H9 (cell line): Measurements from ENCODE around the gene SEMA4C. TPM values are rescaled to one million over a fixed set of nuclear protein-coding genes. Genes with fewer than 3 reads are reported as not detected.
"Not testable (repeated sequence)": the region's sequence is repeated elsewhere in the genome, so short reads cannot be mapped to it uniquely, and the experiment has no call there.

Experiments
- DNase-seq: peaks from one replicate; pipeline ENCODE4 v3.0.0-alpha.2; 2017
- H2AFZ ChIP-seq: one replicate; pipeline ENCODE4 v1.6.1; 2013; ENCODE audit warnings: mild to moderate bottlenecking, low read length, control low read depth, moderate library complexity
- H2AK5ac ChIP-seq: 2 replicates; pipeline ENCODE4 v1.6.1; 2013; ENCODE audit warnings: low read length, control low read depth, mixed read lengths; ENCODE audit not compliant: insufficient read length
- H2BK120ac ChIP-seq: one replicate; pipeline ENCODE4 v1.6.1; 2013; ENCODE audit warnings: low read depth, mild to moderate bottlenecking, low read length, control low read depth, inconsistent platforms; ENCODE audit not compliant: poor library complexity, severe bottlenecking
- H2BK12ac ChIP-seq: 2 replicates; pipeline ENCODE4 v1.6.1; 2013; ENCODE audit warnings: low read length, control low read depth, mixed read lengths, low read depth; ENCODE audit not compliant: insufficient read length
- H2BK15ac ChIP-seq: 2 replicates; pipeline ENCODE4 v1.6.1; 2013; ENCODE audit warnings: low read depth, low read length, control low read depth
- H2BK20ac ChIP-seq: one replicate; pipeline ENCODE4 v1.6.1; 2013; ENCODE audit warnings: low read depth, mild to moderate bottlenecking, low read length, control low read depth, inconsistent platforms; ENCODE audit not compliant: poor library complexity, severe bottlenecking
- H2BK5ac ChIP-seq: 2 replicates; pipeline ENCODE4 v1.6.1; 2013; ENCODE audit warnings: low read length, control low read depth, mixed read lengths; ENCODE audit not compliant: insufficient read length
- H3K14ac ChIP-seq: 2 replicates; pipeline ENCODE4 v1.6.1; 2013; ENCODE audit warnings: low read length, control low read depth; ENCODE audit not compliant: insufficient read depth
- H3K18ac ChIP-seq: 2 replicates; pipeline ENCODE4 v1.6.1; 2013; ENCODE audit warnings: low read depth, mild to moderate bottlenecking, mixed read lengths, low read length, control low read depth; ENCODE audit not compliant: insufficient read length
- H3K23ac ChIP-seq: 2 replicates; pipeline ENCODE4 v1.6.1; 2013; ENCODE audit warnings: low read length, control low read depth, mixed read lengths, low read depth; ENCODE audit not compliant: insufficient read length
- H3K23me2 ChIP-seq: 2 replicates; pipeline ENCODE4 v1.6.1; 2013; ENCODE audit warnings: low read depth, mild to moderate bottlenecking, mixed read lengths, low read length, control low read depth; ENCODE audit not compliant: insufficient read length, poor library complexity, severe bottlenecking
- H3K27ac ChIP-seq: 2 replicates; pipeline ENCODE4 v1.5.1; 2013; ENCODE audit warnings: low read length, control low read depth, mixed read lengths, low read depth; ENCODE audit not compliant: insufficient read length
- H3K27me3 ChIP-seq: 2 replicates; pipeline ENCODE4 v1.6.1; 2013; ENCODE audit warnings: low read length, control low read depth, inconsistent platforms; ENCODE audit not compliant: insufficient read depth
- H3K4ac ChIP-seq: 2 replicates; pipeline ENCODE4 v1.6.1; 2013; ENCODE audit warnings: low read depth, mild to moderate bottlenecking, control low read depth, inconsistent platforms, low read length, moderate library complexity
- H3K4me1 ChIP-seq: 2 replicates; pipeline ENCODE4 v1.6.1; 2013; ENCODE audit warnings: low read length, control low read depth, inconsistent platforms; ENCODE audit not compliant: insufficient read depth
- H3K4me2 ChIP-seq: 2 replicates; pipeline ENCODE4 v1.6.1; 2013; ENCODE audit warnings: low read length, control low read depth, mixed read lengths; ENCODE audit not compliant: insufficient read length, insufficient read depth
- H3K56ac ChIP-seq: 2 replicates; pipeline ENCODE4 v1.6.1; 2013; ENCODE audit warnings: low read depth, mild to moderate bottlenecking, mixed read lengths, low read length, control low read depth; ENCODE audit not compliant: insufficient read length
- H3K79me1 ChIP-seq: 2 replicates; pipeline ENCODE4 v1.6.1; 2013; ENCODE audit warnings: low read depth, mild to moderate bottlenecking, moderate library complexity, low read length, control low read depth, inconsistent platforms; ENCODE audit not compliant: insufficient read depth, poor library complexity, severe bottlenecking
- H3K79me2 ChIP-seq: 2 replicates; pipeline ENCODE4 v1.6.1; 2013; ENCODE audit warnings: low read length, control low read depth, inconsistent platforms; ENCODE audit not compliant: insufficient read depth
- H3K9ac ChIP-seq: 2 replicates; pipeline ENCODE4 v1.6.1; 2013; ENCODE audit warnings: low read length, control low read depth, mixed read lengths; ENCODE audit not compliant: insufficient read length; ENCODE audit errors: extremely low read depth
- H3K9me3 ChIP-seq: one replicate; pipeline ENCODE4 v1.6.1; 2013; ENCODE audit warnings: low read depth, low read length, inconsistent platforms; ENCODE audit not compliant: control insufficient read depth
- H3T11ph ChIP-seq: one replicate; pipeline ENCODE4 v1.6.1; 2013; ENCODE audit warnings: mild to moderate bottlenecking, low read length, control low read depth, inconsistent platforms
- H4K20me1 ChIP-seq: one replicate; pipeline ENCODE4 v1.6.1; 2013; ENCODE audit not compliant: control insufficient read depth, insufficient read length, insufficient read depth
- H4K5ac ChIP-seq: 2 replicates; pipeline ENCODE4 v1.6.1; 2013; ENCODE audit warnings: low read depth, mild to moderate bottlenecking, mixed read lengths, low read length, control low read depth; ENCODE audit not compliant: insufficient read length
- H4K8ac ChIP-seq: replicated peaks from 2 replicates; pipeline ENCODE4 v1.6.1; 2013; ENCODE audit warnings: low read length, control low read depth, mixed read lengths, low read depth; ENCODE audit not compliant: insufficient read length
- H4K91ac ChIP-seq: 2 replicates; pipeline ENCODE4 v1.6.1; 2013; ENCODE audit warnings: low read depth, mild to moderate bottlenecking, moderate library complexity, mixed read lengths, low read length, control low read depth; ENCODE audit not compliant: insufficient read length
- H3K27ac Mint-ChIP-seq, 3 experiments: 2 replicates in 2 of 3; 3 replicates in 1 of 3; pipeline ENCODE4 v1.8.0; 2020 to 2021; ENCODE audit warnings: mixed read lengths in 3 of 3, mild to moderate bottlenecking in 1 of 3, moderate library complexity in 1 of 3
- H3K27me3 Mint-ChIP-seq: 2 replicates; pipeline ENCODE4 v1.8.0; 2021; ENCODE audit warnings: low read depth, mild to moderate bottlenecking, moderate library complexity, mixed read lengths
- H3K36me3 Mint-ChIP-seq, 3 experiments: 2 replicates in 2 of 3; 3 replicates in 1 of 3; pipeline ENCODE4 v1.8.0; 2020 to 2021; ENCODE audit warnings: low read depth in 3 of 3, mixed read lengths in 3 of 3; ENCODE audit not compliant: insufficient read depth in 1 of 3
- H3K4me1 Mint-ChIP-seq, 2 experiments: 2 replicates each; pipeline ENCODE4 v1.8.0; 2020; ENCODE audit warnings: mixed read lengths in 2 of 2
- H3K4me3 Mint-ChIP-seq, 2 experiments: 2 replicates in 1 of 2; 3 replicates in 1 of 2; pipeline ENCODE4 v1.8.0; 2020 to 2021; ENCODE audit warnings: mild to moderate bottlenecking in 2 of 2, mixed read lengths in 2 of 2, moderate library complexity in 1 of 2
- H3K9me3 Mint-ChIP-seq, 2 experiments: 2 replicates in 1 of 2; 3 replicates in 1 of 2; pipeline ENCODE4 v1.8.0; 2020; ENCODE audit warnings: mild to moderate bottlenecking in 2 of 2, mixed read lengths in 2 of 2, moderate library complexity in 1 of 2
- WGBS: extraction: QIAGEN DNeasy Blood & Tissue Kit; methylation state at CpG from one replicate; pipeline ENCODE4 v1.1.7; 2013; ENCODE audit warnings: missing lambda C conversion rate, low lambda C conversion rate, mixed read lengths; ENCODE audit not compliant: insufficient read length; ENCODE audit errors: extremely low coverage; 5-methylcytosine and 5-hydroxymethylcytosine counted together
- total RNA-seq: library from RNA; stranded (reverse); gene quantifications from 2 replicates; pipeline ENCODE4 v1.2.1, GENCODE V29; 2021
- TF ChIP-seq, protein P1 (sequence below): fragments of 200-600 bp; sonication (generic); conservative IDR thresholded peaks from 3 replicates; pipeline ENCODE4 v1.8.0; 2021; ENCODE audit warnings: antibody characterized with exemption, mild to moderate bottlenecking

The SEMA4C gene
- total RNA-seq, 1 experiment from 2014 or later = 81.6 TPM

DNA sequence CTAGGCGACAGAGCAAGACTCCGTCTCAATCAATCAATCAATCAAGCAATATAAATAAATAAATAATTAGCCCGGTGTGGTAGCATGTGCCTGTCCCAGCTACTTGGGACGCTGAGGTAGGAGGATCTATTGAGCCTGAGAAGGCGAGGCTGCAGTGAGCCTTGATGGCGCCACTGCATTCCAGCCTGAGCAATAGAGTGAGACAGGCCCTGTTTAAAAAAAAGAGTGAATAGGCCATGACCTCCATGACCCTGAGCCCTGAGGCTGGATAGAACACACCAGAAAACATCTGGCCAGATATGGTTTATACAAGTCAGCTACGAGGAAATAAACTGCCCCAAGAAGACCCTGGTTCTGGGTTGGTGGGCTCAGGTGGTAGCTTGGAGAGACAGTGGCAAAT lies 20.4 kb upstream of the SEMA4C start:
- H4K20me1 ChIP-seq = no peaks in the 10 kb centered on the region
- Mint-ChIP-seq H3K4me3 (no peak overlapping the region), H3K36me3 (no peaks in the 10 kb centered on the region), H3K27ac (no peak overlapping the region), H3K27me3 (peaks cover 5% of the 10 kb centered on the region; the same call in 1 of the 2 replicates), H3K4me1 (peaks cover 39 to 42% of the 10 kb centered on the region in 2 experiments), H3K9me3 (no peaks in the 10 kb centered on the region; a peak in 1 of 5 replicates)
- no peak overlapping the region for H2AFZ ChIP-seq
- H2BK5ac ChIP-seq = no peak overlapping the region
- no peak overlapping the region for H3K18ac ChIP-seq
- no peak overlapping the region for H2BK120ac ChIP-seq
- no peak overlapping the region for H2BK15ac ChIP-seq
- no peak overlapping the region for H3K56ac ChIP-seq
- no peak for DNase-seq
- H2AK5ac ChIP-seq = no peak overlapping the region
- no peak overlapping the region for H3K9ac ChIP-seq
- H3K79me1 ChIP-seq = no peaks in the 10 kb centered on the region
- H3T11ph ChIP-seq = no peak overlapping the region
- peaks cover 7% of the 10 kb centered on the region; the same call in 1 of the 2 replicates for H3K4me1 ChIP-seq
- no peak overlapping the region for H3K4ac ChIP-seq
- H4K8ac ChIP-seq = no peak overlapping the region
- H3K23ac ChIP-seq = no peak overlapping the region
- no CpG with 5 or more reads among the region's 7 CpGs for WGBS
- no peak overlapping the region for H4K5ac ChIP-seq
- no peak overlapping the region for H2BK12ac ChIP-seq
- no peak overlapping the region for H3K14ac ChIP-seq
- H3K79me2 ChIP-seq = no peaks in the 10 kb centered on the region
- H3K27ac ChIP-seq = no peak overlapping the region
- no peaks in the 10 kb centered on the region for H3K23me2 ChIP-seq
- H3K27me3 ChIP-seq = no peaks in the 10 kb centered on the region
- no peak overlapping the region for H4K91ac ChIP-seq
- no peaks in the 10 kb centered on the region for H3K9me3 ChIP-seq
- no peak overlapping the region for H2BK20ac ChIP-seq
- H3K4me2 ChIP-seq = no peak overlapping the region
- TF ChIP-seq, protein P1, sequence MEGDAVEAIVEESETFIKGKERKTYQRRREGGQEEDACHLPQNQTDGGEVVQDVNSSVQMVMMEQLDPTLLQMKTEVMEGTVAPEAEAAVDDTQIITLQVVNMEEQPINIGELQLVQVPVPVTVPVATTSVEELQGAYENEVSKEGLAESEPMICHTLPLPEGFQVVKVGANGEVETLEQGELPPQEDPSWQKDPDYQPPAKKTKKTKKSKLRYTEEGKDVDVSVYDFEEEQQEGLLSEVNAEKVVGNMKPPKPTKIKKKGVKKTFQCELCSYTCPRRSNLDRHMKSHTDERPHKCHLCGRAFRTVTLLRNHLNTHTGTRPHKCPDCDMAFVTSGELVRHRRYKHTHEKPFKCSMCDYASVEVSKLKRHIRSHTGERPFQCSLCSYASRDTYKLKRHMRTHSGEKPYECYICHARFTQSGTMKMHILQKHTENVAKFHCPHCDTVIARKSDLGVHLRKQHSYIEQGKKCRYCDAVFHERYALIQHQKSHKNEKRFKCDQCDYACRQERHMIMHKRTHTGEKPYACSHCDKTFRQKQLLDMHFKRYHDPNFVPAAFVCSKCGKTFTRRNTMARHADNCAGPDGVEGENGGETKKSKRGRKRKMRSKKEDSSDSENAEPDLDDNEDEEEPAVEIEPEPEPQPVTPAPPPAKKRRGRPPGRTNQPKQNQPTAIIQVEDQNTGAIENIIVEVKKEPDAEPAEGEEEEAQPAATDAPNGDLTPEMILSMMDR = no peak

DNA sequence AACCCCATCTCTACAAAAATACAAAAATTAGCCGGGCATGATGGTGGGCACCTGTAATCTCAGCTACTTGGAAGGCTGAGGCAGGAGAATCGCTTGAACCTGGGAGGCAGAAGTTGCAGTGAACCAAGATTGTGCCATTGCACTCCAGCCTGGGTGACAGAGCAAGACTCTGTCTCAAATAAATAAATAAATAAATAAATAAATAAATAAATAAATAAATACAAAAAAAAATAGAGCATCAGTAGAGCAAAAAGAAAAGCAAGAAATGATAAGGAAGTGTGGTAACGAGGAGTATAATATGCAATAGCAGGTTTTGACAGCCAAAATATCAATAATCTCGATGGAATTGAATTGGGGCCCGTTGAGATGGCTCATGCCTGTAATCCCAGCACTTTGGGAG lies 19.6 kb upstream of the SEMA4C start:
- not testable (repeated sequence) for H3K56ac ChIP-seq, H3K4me2 ChIP-seq, H3K27ac Mint-ChIP-seq, H3K23me2 ChIP-seq, H4K91ac ChIP-seq, H3K4me3 Mint-ChIP-seq, H2BK120ac ChIP-seq, H2BK12ac ChIP-seq, H2BK20ac ChIP-seq, H4K5ac ChIP-seq, H3K9me3 ChIP-seq, H4K8ac ChIP-seq, H3K27me3 Mint-ChIP-seq, H3K4ac ChIP-seq, DNase-seq, H2BK5ac ChIP-seq, H3K79me1 ChIP-seq, H3T11ph ChIP-seq, H3K4me1 ChIP-seq, H2AFZ ChIP-seq, H4K20me1 ChIP-seq, H3K23ac ChIP-seq, H3K9me3 Mint-ChIP-seq, H2BK15ac ChIP-seq, H3K27ac ChIP-seq, H3K18ac ChIP-seq, H2AK5ac ChIP-seq, H3K14ac ChIP-seq, H3K79me2 ChIP-seq, H3K27me3 ChIP-seq, H3K9ac ChIP-seq, H3K36me3 Mint-ChIP-seq
- peaks cover 42 to 45% of the 10 kb centered on the region in 2 experiments for H3K4me1 Mint-ChIP-seq
- no CpG with 5 or more reads among the region's 5 CpGs for WGBS
